Measurements from ENCODE around the gene SLC41A2. TPM values are rescaled to one million over a fixed set of nuclear protein-coding genes. Genes with fewer than 3 reads are reported as not detected.

Gene SLC41A2
- total and polyA plus RNA-seq, 2 of the 4 experiments (the other 2 are of a cell fraction): 1.5 to 6.8 TPM

- 63% methylated on average over 2 of the region's 5 CpGs; no CpG with 5 or more reads in 1 of the 2 experiments for WGBS, 2 experiments (ENCODE audit: extremely low coverage in 2 of 2, insufficient read length in 1 of 2)
- no peaks in the 10 kb centered on the region for H3K9me3 ChIP-seq (ENCODE audit: control insufficient read depth, insufficient read depth, low read length)
- H3K79me1 ChIP-seq (ENCODE audit: low read depth in 1 of 2, low read length in 2 of 2): no peaks in the 10 kb centered on the region
- H3K9ac ChIP-seq (ENCODE audit: low read depth, low read length): no peak overlapping the region
- H3K27me3 ChIP-seq (ENCODE audit: control insufficient read depth, insufficient read depth, low read length): peaks cover 2% of the 10 kb centered on the region; the same call in 1 of the 2 replicates
- dilution Hi-C loops (cut with HindIII; ENCODE audit: low sequenced_read_pairs, unreplicated experiment) (no loop called here), intact Hi-C loops (cut with micrococcal nuclease) (no loop called here), in situ Hi-C loops (cut with MboI; ENCODE audit: low sequenced_read_pairs) (no loop called here)
- H2BK5ac ChIP-seq (ENCODE audit: low read depth, low read length, poor library complexity, severe bottlenecking): no peak overlapping the region
- H4K5ac ChIP-seq (ENCODE audit: low read depth, low read length): no peak overlapping the region
- H3K36me3 ChIP-seq (ENCODE audit: control insufficient read depth, insufficient read depth, low read length): no peaks in the 10 kb centered on the region
- no TSS peak for BruUV-seq (replicated peaks)
- H2AK5ac ChIP-seq (ENCODE audit: low read depth, low read length): no peak overlapping the region
- H3K23ac ChIP-seq (ENCODE audit: low read depth, low read length): no peak overlapping the region
- H3K56ac ChIP-seq (ENCODE audit: extremely low read depth, insufficient read depth, low read length): no peak overlapping the region
- no peaks in the 10 kb centered on the region for H4K20me1 ChIP-seq (ENCODE audit: insufficient read depth, low read length)
- 0 out of 2 replicates have a peak, but pooled peaks cover 3% of the 10 kb centered on the region for H3K9me1 ChIP-seq (ENCODE audit: insufficient read depth, low read length)
- no peak for TF ChIP-seq POLR2A (IDR thresholded peaks at IDR 0.05; ENCODE audit: low read depth, low read length)
- TF ChIP-seq RAD21 (IDR thresholded peaks at IDR 0.05; ENCODE audit: low read length): no peak
- no peak for TF ChIP-seq ELK1 (IDR thresholded peaks at IDR 0.05; ENCODE audit: borderline replicate concordance, low read depth, low read length)
- TF ChIP-seq MXI1 (IDR thresholded peaks at IDR 0.05; ENCODE audit: borderline replicate concordance, low read depth, low read length): no peak
- TF ChIP-seq RFX5 (IDR thresholded peaks at IDR 0.05; ENCODE audit: low read depth, low read length): no peak
- no peak for TF ChIP-seq BHLHE40 (IDR thresholded peaks at IDR 0.05; ENCODE audit: low read depth, low read length)
- TF ChIP-seq MAFK (IDR thresholded peaks at IDR 0.05; ENCODE audit: low read depth, low read length): no peak
- TF ChIP-seq MAZ (IDR thresholded peaks at IDR 0.05; ENCODE audit: borderline replicate concordance, low read depth, low read length): no peak
- no peak for TF ChIP-seq CEBPB (IDR thresholded peaks at IDR 0.05; ENCODE audit: low read depth, low read length)
- no peak for TF ChIP-seq RCOR1 (IDR thresholded peaks at IDR 0.05; ENCODE audit: insufficient replicate concordance, low read length)
- TF ChIP-seq USF2 (IDR thresholded peaks at IDR 0.05; ENCODE audit: low read depth, low read length): no peak
- TF ChIP-seq CTCF (conservative IDR thresholded peaks at IDR 0.05; ENCODE audit: low read depth, low read length): no peak
- TF ChIP-seq CHD1 (IDR thresholded peaks at IDR 0.05; ENCODE audit: low read depth, low read length): no peak
- TF ChIP-seq NFE2L2 (IDR thresholded peaks at IDR 0.05; ENCODE audit: low read depth, low read length): no peak
- no peak for TF ChIP-seq FOS (IDR thresholded peaks at IDR 0.05; ENCODE audit: low read depth, low read length)
- TF ChIP-seq SMC3 (IDR thresholded peaks at IDR 0.05; ENCODE audit: low read depth, low read length): no peak
- no peak overlapping the region for H4K8ac ChIP-seq (ENCODE audit: low read depth in 2 of 2, low read length in 2 of 2)
- no peak overlapping the region for H2BK120ac ChIP-seq (ENCODE audit: low read depth, low read length)
- H3K4me3 ChIP-seq (ENCODE audit: insufficient read depth, low read depth, low read length): no peak overlapping the region
- H3K4ac ChIP-seq (ENCODE audit: low read depth, low read length): no peak overlapping the region
- H3K4me1 ChIP-seq (ENCODE audit: control insufficient read depth, insufficient read depth, low read length): no peaks in the 10 kb centered on the region
- no peak overlapping the region for H3K14ac ChIP-seq (replicated peaks; ENCODE audit: low read depth, low read length)
- H4K91ac ChIP-seq (ENCODE audit: insufficient read depth, low read depth, low read length): no peak overlapping the region
- DNase-seq: no peak
- no peak overlapping the region for H3K18ac ChIP-seq (ENCODE audit: low read depth, low read length)
- no peak overlapping the region for H2BK20ac ChIP-seq (ENCODE audit: low read depth, low read length)
- no peak overlapping the region for H3K4me2 ChIP-seq (ENCODE audit: low read depth, low read length)
- no peak overlapping the region for H3K27ac ChIP-seq (ENCODE audit: insufficient read depth, low read length)
- H2BK15ac ChIP-seq (ENCODE audit: low read depth, low read length): no peak overlapping the region
- H2AK9ac ChIP-seq (replicated peaks; ENCODE audit: low read depth, low read length, poor library complexity): no peak overlapping the region
- POLR2A ChIA-PET (ENCODE audit: unreplicated experiment): no interaction called here
- CTCF ChIA-PET: interaction anchor here (1.0 kb wide), 1 partner anchor 12 kb away, joined by 3 read pairs; no protein-coding TSS in a partner anchor
- no peak for ATAC-seq (ENCODE audit: low read depth)
- H2AFZ ChIP-seq (replicated peaks; ENCODE audit: low read length, poor library complexity): no peak overlapping the region
Measured at GRCh38 chr12:104971306-104971705, 13.2 kb upstream of the SLC41A2 start.
